EH (cell line): Measurements from ENCODE around the gene ULK2.

ENCODE experiments used
- DNase-seq: peaks from one replicate; pipeline ENCODE4 v3.0.0-alpha.2; 2015; ENCODE audit warnings: low read depth

The ULK2 gene

DNA sequence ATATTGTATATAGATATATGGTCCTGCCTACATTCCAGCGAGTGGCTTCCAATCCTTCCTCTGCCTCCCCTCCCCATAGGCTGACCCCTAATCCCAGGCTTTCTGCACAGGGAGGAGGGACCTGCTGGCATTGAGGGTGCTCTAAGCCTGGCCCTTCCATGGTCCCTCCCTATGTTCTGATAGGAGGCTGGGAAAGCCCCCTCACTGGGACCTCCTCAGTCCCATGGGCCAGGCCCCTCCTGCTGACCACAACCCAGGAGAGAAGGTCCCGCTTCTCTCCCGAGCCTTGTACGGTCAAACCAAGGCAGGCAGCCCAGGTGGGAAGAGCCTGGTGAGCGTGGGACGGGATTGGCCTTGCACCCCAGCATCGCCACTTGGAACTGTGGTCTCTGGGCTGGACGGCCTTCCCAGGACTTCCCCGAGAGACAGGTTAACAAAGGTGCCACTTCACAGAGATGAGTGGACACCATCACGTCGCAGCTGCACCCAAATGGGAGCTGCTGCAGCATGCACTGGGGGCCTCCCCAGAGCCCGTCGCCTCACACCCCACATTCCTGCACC is 120.5 kb downstream of the ULK2 start:
- DNase-seq, result no peak

DNA sequence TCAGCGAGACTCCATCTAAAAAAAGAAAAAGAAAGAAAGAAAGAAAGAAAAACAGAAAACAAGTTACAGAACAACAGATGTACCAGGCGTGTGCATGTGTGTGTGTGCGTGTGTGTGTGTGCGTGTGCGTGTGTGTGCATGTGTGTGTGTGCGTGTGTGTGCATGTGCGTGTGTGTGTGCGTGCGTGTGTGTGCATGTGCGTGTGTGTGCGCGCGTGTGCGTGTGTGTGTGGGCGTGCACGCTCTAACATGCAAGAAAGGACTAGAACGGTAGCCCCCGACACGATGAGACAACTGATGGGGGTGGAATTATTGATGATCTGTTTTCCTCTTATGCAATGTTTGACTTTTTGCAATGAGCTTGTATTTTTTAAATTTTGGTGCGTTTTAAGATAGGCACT is 121.2 kb downstream of the ULK2 start:
- no peak for DNase-seq

DNA sequence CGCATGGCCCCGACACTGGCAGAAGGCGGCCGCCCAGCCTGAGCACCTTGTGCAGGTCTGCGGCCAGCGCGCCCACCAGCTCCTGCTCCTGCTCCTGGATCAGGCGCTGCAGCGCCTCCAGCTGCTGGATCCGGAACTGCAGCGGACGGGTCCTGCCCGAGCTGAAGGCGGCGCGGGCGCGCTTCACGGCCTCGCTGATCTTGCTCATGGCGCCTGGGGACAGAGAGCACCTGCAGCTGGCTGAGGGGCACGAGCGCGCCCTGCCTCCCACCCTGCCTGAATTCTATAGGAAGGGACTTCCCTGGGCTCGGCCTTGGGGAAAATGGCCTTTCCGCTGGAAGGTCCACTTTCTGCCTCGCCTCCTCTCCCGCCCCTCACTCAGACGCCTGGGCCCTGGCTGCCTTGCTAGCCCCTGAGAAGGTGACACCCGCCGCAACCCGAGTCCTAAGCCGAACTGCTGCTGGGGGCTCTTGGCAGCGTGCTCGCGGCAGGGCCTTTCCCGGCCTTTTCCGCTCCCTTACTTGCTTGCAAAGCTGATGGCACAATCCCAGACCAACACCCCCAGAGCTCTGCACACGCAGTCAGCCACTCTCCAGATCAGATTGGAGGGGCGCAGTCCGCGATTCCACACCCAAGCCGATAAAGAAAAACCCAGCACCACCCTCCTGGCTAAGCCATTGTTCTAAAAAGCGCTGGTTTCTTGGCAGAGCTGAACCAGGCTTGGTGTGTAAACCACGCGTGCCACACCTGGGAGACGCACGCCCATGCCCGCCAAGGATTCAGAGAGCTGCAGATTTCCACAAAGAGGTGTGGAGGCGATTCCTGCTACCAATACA is 122.6 kb downstream of the ULK2 start:
- DNase-seq, result peak; percentile 60

- no peak for DNase-seq
These were observed 123.2 kb downstream of the ULK2 start for GRCh38 chr17:19744492-19744891.

- no peak for DNase-seq
These were observed 124.3 kb downstream of the ULK2 start for GRCh38 chr17:19743101-19744100.

- no peak for DNase-seq
These were observed 125.2 kb downstream of the ULK2 start for GRCh38 chr17:19742495-19742894.

DNA sequence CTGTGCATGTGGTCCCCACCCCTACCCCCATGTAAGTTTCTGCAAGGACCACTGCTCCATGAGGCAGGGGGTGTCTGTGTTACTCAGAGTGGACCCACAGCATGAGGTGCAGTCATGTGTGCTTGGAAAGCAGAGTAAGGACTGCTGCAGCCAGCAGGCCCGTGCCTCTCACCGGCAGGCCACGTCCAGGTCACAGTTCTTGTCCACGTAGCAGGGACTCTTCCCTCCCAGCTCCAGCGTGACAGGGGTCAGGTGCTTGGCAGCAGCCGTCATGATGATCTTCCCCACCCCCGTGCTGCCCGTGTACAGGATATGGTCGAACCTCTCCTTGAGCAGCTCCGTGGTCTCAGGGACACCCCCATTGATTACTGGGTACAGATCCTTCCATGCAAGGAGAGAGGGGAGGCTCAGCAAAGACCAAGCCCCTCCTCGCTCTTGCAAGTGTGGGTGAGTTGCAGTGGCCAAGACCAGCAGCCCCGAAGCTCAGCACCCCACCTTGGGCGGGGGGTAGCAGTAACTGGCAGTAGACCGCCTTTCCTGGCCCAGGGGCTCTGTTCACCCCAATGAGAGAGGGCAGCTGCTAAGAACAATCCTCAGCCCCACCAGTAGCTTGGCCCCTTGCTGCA is 125.8 kb downstream of the ULK2 start:
- no peak for DNase-seq

DNA sequence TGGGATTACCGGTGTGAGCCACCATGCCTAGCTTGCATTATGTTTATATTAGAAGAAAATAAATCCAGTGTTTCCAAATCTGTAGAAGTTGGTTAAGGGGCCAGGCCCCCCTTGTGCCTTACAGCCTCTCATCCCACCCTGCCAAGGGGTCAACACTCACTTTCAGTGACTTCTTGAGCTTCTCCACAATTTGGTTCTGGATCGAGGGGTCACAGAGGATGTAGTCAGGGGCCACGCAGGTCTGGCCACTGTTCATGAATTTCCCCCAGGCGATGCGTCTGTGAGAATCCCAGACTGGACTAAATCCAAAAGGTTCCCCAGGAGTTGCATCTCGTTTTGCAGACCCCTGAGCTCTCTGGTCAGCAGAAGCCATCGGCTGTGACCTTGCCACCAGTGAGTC is 126.8 kb downstream of the ULK2 start:
- no peak for DNase-seq

DNA sequence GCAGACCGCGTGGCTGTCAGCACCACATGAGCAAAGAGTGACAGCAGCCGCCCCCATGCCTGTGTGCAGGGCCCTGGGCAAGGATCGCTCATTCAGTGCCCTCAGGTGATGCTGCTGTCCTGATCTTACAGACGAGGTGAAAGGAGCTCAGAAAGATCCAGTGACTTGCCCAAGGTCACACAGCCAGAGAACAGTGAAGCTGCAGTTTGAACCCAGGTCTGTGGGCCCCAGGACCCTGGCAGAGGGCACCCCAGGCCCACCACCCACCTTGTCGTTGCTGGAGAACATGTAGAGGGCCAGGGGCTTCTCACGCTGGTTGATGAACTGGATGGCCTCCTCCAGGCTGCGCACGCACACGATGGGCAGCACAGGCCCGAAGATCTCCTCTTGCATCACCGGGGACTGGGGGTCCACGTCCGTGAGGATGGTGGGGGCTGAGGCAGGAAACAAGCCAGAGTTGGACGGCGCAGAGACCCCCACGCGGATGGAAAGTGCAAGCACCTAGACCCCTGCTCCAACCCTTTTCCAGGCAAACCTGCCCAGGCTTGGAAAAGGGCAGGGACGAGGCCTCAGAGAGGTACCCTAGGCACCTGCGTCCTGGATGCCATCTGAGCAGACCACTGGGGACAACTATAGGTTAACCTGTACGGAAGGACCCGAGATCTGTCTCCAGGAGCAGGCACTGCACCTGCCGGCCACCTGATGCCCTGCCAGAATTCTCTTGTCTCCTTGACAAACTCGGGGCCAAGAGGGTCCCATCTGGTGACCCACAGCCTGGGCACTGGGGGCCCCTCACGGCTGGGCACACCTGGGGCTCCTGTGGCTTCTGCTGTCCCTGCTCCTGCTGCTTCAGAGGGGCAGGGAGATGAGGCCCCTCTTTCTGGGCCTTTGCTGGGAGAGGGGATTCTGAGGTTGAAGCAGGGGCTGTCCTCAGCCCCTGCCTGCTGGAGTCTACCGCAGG is 128.2 kb downstream of the ULK2 start:
- no peak for DNase-seq

DNA sequence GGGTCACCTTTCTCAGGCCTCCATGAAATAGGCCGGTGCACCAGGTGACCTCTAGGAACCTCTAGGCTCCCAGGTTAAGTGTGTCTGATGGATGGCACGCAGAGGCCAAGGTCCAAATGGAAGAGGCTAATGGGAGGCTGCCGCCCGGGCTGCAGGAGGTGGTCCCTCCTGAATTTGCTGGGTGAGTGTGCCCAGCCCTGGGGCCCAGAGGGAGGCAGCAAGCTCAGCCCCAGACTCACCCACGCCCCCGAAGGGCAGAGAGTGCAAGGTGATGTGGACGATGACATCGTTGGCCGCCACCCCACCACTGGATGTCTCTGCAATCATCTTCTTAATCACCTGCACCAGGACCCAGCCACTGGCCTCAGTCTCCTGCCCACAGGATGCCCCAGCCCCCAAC is 129.0 kb downstream of the ULK2 start:
- no peak for DNase-seq

DNA sequence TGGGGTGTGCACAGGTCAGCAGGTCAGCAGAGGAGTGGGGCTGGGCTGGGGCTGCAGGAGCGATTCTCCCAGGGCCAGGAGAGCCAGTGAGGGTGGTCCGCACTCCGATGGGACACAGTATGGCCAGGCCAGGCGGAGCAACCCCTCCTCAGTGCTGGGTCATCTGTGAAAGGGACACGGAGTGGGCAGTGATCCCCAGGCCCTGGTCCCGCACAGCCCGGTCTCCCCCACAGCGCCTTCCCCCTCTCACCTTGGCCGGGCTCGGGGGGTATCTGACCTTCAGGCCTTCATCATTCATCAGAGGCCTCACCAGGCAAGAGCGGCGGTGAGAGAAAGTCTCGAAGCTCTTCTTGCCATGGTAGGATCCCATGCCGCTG is 129.7 kb downstream of the ULK2 start:
- no peak for DNase-seq

DNA sequence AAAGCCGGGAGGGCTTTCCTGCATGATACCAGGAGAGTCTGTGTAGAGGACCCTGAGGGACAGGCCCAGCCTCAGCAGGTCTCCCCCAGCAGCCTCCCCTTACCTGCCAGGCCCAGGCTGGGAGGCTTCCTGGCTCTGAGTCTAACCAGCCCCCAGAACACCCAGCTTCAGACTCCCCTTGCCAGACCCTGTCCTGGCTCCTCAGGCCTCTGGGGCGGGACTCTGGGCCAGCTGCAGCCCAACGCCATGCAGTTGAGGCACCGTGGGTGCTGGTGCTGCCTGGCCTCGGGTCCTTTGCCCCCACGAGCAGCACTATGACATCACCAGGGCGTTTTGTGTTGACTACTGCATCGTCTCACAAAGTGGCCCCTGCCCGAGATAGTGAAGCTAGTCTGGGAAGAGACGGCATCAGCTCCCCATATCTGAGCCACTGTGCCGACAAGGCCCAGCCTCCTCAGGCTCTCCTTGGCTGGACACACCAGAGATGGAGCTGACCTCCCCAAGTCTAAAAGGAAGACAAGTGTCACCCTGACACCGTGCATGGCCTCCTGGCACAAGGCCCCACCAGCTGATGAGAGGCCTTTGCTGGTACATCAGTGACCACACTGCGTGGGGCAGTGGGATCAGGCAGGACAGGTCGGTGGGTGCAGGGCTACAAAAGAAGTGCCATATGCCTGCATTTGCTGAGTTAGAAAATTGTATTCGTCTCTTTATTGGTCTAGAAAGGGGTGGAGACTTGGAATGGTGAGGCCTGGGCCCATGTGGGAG is 130.2 kb downstream of the ULK2 start:
- no peak for DNase-seq

- DNase-seq, result no peak
These were observed 131.7 kb downstream of the ULK2 start for GRCh38 chr17:19736071-19736470.

- no peak for DNase-seq
These were observed 133.7 kb downstream of the ULK2 start for GRCh38 chr17:19733953-19734526.

GRCh38 chr17:19731626-19732025 is 136.1 kb downstream of the ULK2 start:
- DNase-seq, result no peak

GRCh38 chr17:19730843-19731242 is 136.9 kb downstream of the ULK2 start:
- no peak for DNase-seq

DNA sequence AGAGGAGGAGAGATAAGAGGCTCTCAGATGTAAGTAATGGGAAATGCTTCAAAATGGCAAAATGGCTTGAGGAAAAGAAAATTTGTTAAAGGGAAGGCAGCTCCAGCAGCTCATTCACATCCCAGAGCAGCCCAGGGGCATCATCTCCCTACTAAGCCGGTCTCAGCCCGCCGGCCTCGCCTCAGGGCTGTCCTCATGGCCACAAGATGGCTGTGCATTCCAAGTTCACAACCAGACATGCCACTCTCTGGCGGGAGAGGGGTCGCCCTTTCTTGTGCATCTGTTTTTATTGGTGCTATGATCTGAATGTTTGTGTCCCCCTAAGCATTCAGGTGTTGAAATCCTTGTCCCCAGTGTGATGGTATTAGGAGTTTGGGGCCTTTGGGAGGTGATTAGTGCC is 137.8 kb downstream of the ULK2 start:
- no peak for DNase-seq

- DNase-seq, result peak; percentile 83
These were observed 139.6 kb downstream of the ULK2 start for GRCh38 chr17:19728084-19728495.

- peak; percentile 58 for DNase-seq
These were observed 140.1 kb downstream of the ULK2 start for GRCh38 chr17:19727501-19728078.
